Mesenchymal stem cell (in vitro differentiated cells and primary cell): ENCODE measurements around the gene RIMS1.

ENCODE experiments used
- DNase-seq: peaks from one replicate; pipeline ENCODE4 v3.0.0-alpha.2; 2013
- H2AFZ ChIP-seq: one replicate; pipeline ENCODE4 v1.6.1; 2013; ENCODE audit warnings: low read depth, mild to moderate bottlenecking, control low read depth, inconsistent platforms, low read length, moderate library complexity
- H2AK5ac ChIP-seq: 2 replicates; pipeline ENCODE4 v1.6.1; 2013; ENCODE audit warnings: low read length, moderate library complexity, mild to moderate bottlenecking, inconsistent platforms; ENCODE audit not compliant: severe bottlenecking
- H2BK120ac ChIP-seq: one replicate; pipeline ENCODE4 v1.6.1; 2013; ENCODE audit warnings: low read depth, mild to moderate bottlenecking, inconsistent platforms, low read length, moderate library complexity
- H2BK12ac ChIP-seq, 2 experiments: one replicate each; pipeline ENCODE4 v1.6.1; 2013; ENCODE audit warnings: inconsistent platforms in 2 of 2, low read length in 2 of 2, mild to moderate bottlenecking in 2 of 2, moderate library complexity in 2 of 2, control low read depth in 1 of 2
- H2BK15ac ChIP-seq: one replicate; pipeline ENCODE4 v1.6.1; 2013; ENCODE audit warnings: mild to moderate bottlenecking, low read depth, inconsistent platforms; ENCODE audit not compliant: poor library complexity, severe bottlenecking
- H2BK5ac ChIP-seq: 2 replicates; pipeline ENCODE4 v1.6.1; 2013; ENCODE audit warnings: low read depth, mild to moderate bottlenecking, low read length, control low read depth, inconsistent platforms; ENCODE audit not compliant: poor library complexity, severe bottlenecking
- H3K14ac ChIP-seq, 2 experiments: one replicate each; pipeline ENCODE4 v1.6.1; 2013; ENCODE audit warnings: inconsistent platforms in 2 of 2, low read length in 2 of 2, control low read depth in 1 of 2, mild to moderate bottlenecking in 1 of 2, moderate library complexity in 1 of 2
- H3K18ac ChIP-seq, 2 experiments: one replicate each; pipeline ENCODE4 v1.6.1; 2013; ENCODE audit warnings: inconsistent platforms in 2 of 2, low read length in 2 of 2, control low read depth in 1 of 2, low read depth in 1 of 2, mild to moderate bottlenecking in 1 of 2
- H3K23ac ChIP-seq, 2 experiments: one replicate each; pipeline ENCODE4 v1.6.1; 2013; ENCODE audit warnings: inconsistent platforms in 2 of 2, low read length in 2 of 2, mild to moderate bottlenecking in 2 of 2, moderate library complexity in 2 of 2, control low read depth in 1 of 2
- H3K27ac ChIP-seq: 2 replicates; pipeline ENCODE4 v1.5.1; 2013; ENCODE audit warnings: mild to moderate bottlenecking, moderate library complexity, low read length, control low read depth, inconsistent platforms; ENCODE audit not compliant: poor library complexity, severe bottlenecking
- H3K27me3 ChIP-seq, 2 experiments: 2 replicates each; pipeline versions ENCODE4 v1.6.1 to v1.7.0; 2013; ENCODE audit warnings: low read length in 2 of 2, mild to moderate bottlenecking in 2 of 2, moderate library complexity in 2 of 2, control low read depth in 1 of 2, inconsistent platforms in 1 of 2; ENCODE audit not compliant: control insufficient read depth in 1 of 2, insufficient read depth in 1 of 2
- H3K36me3 ChIP-seq, 2 experiments: 2 replicates each; pipeline versions ENCODE4 v1.6.1 to v1.7.0; 2013; ENCODE audit warnings: low read length in 2 of 2, control low read depth in 1 of 2, inconsistent platforms in 1 of 2, low read depth in 1 of 2, mild to moderate bottlenecking in 1 of 2; ENCODE audit not compliant: insufficient read depth in 2 of 2, control insufficient read depth in 1 of 2
- H3K4ac ChIP-seq, 2 experiments: one replicate each; pipeline ENCODE4 v1.6.1; 2013; ENCODE audit warnings: inconsistent platforms in 2 of 2, low read length in 2 of 2, mild to moderate bottlenecking in 2 of 2, moderate library complexity in 2 of 2, control low read depth in 1 of 2, low read depth in 1 of 2
- H3K4me1 ChIP-seq: 2 replicates; pipeline ENCODE4 v1.6.1; 2013; ENCODE audit warnings: low read depth, low read length, control low read depth; ENCODE audit not compliant: control insufficient read depth, insufficient read depth
- H3K4me2 ChIP-seq: 2 replicates; pipeline ENCODE4 v1.6.1; 2013; ENCODE audit warnings: low read length, mild to moderate bottlenecking, inconsistent platforms; ENCODE audit not compliant: poor library complexity, severe bottlenecking
- H3K4me3 ChIP-seq, 2 experiments: 2 replicates each; pipeline versions ENCODE4 v1.5.1 to v1.7.0; 2013; ENCODE audit warnings: low read length in 2 of 2, mild to moderate bottlenecking in 2 of 2, control low read depth in 1 of 2, low read depth in 1 of 2; ENCODE audit not compliant: insufficient read depth in 1 of 2
- H3K79me1 ChIP-seq: replicated peaks from 2 replicates; pipeline ENCODE4 v1.6.1; 2013; ENCODE audit warnings: mild to moderate bottlenecking, control low read depth, low read length, inconsistent platforms; ENCODE audit not compliant: poor library complexity, severe bottlenecking
- H3K9ac ChIP-seq: 2 replicates; pipeline ENCODE4 v1.7.0; 2013; ENCODE audit warnings: mild to moderate bottlenecking, low read length, moderate library complexity
- H3K9me3 ChIP-seq: 2 replicates; pipeline ENCODE4 v1.7.0; 2013; ENCODE audit warnings: mild to moderate bottlenecking, low read length; ENCODE audit not compliant: control insufficient read depth
- H4K8ac ChIP-seq: one replicate; pipeline ENCODE4 v1.6.1; 2013; ENCODE audit warnings: inconsistent platforms, mild to moderate bottlenecking, low read length, moderate library complexity
- H4K91ac ChIP-seq: one replicate; pipeline ENCODE4 v1.6.1; 2013; ENCODE audit warnings: mild to moderate bottlenecking, low read length, inconsistent platforms
- WGBS: methylation state at CpG from one replicate; pipeline ENCODE4 v1.1.7; 2013; ENCODE audit warnings: mixed read lengths; 5-methylcytosine and 5-hydroxymethylcytosine counted together

Gene RIMS1

DNA sequence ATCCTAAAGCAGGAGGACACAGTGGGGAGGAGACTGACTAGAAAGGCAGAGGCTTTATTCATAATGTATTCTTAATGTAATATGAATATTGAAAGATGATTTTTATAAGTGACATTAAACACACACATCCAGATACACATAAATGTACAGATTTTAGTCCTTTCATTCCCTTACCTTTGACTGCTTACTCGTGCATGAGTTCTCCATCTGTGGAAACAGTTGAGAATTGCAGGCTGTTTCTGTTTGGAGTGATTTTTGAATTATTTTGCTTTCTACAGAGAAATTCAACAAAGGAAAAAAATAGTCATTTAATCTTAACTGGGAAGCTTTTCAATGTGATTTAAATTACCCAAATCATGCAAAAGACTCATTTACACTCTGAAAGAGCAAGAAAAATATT is 136.5 kb downstream of the RIMS1 start:
- no peaks in the 10 kb centered on the region for H3K27me3 ChIP-seq
- no peak overlapping the region for H3K4me2 ChIP-seq
- no peaks in the 10 kb centered on the region for H3K4me1 ChIP-seq
- H3K9me3 ChIP-seq, result peaks cover 2% of the 10 kb centered on the region
- H3K79me1 ChIP-seq, result no peaks in the 10 kb centered on the region
- H2BK120ac ChIP-seq, result no peak overlapping the region
- no peak overlapping the region for H3K4ac ChIP-seq
- H3K4me3 ChIP-seq, result no peak overlapping the region
- no peak overlapping the region for H3K27ac ChIP-seq
- H3K14ac ChIP-seq, result no peak overlapping the region
- H3K9ac ChIP-seq, result no peak overlapping the region
- H3K23ac ChIP-seq, result no peak overlapping the region
- no peak overlapping the region for H4K91ac ChIP-seq
- no peak for DNase-seq
- no CpG with 5 or more reads among the region's 1 CpG for WGBS
- H2AFZ ChIP-seq, result no peak overlapping the region
- no peak overlapping the region for H2BK15ac ChIP-seq
- H4K8ac ChIP-seq, result no peak overlapping the region
- no peak overlapping the region for H2AK5ac ChIP-seq
- no peak overlapping the region for H2BK12ac ChIP-seq
- no peaks in the 10 kb centered on the region for H3K36me3 ChIP-seq
- H3K18ac ChIP-seq, result no peak overlapping the region
- H2BK5ac ChIP-seq, result no peak overlapping the region

DNA sequence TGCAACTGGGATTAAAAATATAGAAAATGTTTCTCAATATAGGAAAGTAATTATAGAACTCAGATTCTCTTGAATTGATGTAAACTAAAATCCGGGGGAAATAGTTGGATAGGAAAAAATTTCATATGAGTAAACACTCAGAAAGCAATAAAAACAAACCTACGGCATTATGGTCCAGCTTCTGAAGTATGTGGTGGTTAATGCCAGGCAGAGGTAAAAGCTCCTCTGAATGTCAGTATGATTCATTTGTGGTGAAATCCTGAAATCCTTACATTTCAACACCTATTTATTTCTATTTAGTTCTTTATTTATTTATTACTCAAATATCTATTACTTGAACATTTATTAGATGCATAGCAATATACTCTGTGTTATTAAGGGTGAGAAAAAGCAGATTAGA is 145.1 kb downstream of the RIMS1 start:
- Histone ChIP-seq H3K27ac (no peak overlapping the region), H3K14ac (no peak overlapping the region), H4K91ac (no peak overlapping the region), H2BK120ac (no peak overlapping the region), H2BK15ac (no peak overlapping the region), H3K4me1 (peaks cover 2% of the 10 kb centered on the region), H3K27me3 (no peaks in the 10 kb centered on the region), H2AFZ (no peak overlapping the region), H3K18ac (no peak overlapping the region), H4K8ac (no peak overlapping the region), H3K9me3 (no peaks in the 10 kb centered on the region), H3K23ac (no peak overlapping the region), H3K9ac (no peak overlapping the region), H2AK5ac (no peak overlapping the region), H2BK5ac (no peak overlapping the region), H3K36me3 (no peaks in the 10 kb centered on the region), H3K4ac (no peak overlapping the region), H3K4me2 (no peak overlapping the region), H3K4me3 (no peak overlapping the region), H3K79me1 (no peaks in the 10 kb centered on the region), H2BK12ac (no peak overlapping the region)
- WGBS, result no CpG with 5 or more reads among the region's 2 CpGs
- no peak for DNase-seq

DNA sequence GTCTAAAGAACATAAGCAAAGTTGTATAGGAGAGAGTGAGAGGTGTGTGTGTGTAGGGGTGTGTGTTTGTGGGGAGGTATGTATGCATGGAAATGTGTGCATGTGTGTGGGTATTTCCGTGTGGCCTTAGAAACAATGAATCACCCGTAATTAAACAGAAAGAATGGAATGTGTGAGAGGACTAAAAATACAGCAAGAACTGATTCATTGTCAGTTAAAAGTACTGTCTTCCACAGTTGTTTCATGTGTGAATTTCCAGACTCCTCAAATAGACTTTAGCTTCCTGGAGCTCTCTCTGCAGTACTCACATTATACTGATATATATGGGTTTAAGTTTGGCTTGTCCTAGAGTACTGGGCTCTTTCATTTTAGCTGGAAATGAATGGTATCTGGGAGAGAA is 145.7 kb downstream of the RIMS1 start:
- H2BK15ac ChIP-seq, result no peak overlapping the region
- H4K91ac ChIP-seq, result no peak overlapping the region
- H3K4ac ChIP-seq, result no peak overlapping the region
- H3K36me3 ChIP-seq, result no peaks in the 10 kb centered on the region
- peak; percentile 32 for DNase-seq
- no peak overlapping the region for H2BK12ac ChIP-seq
- no peak overlapping the region for H2AK5ac ChIP-seq
- H2AFZ ChIP-seq, result no peak overlapping the region
- H3K4me1 ChIP-seq, result peaks cover 2% of the 10 kb centered on the region
- H3K27ac ChIP-seq, result peak overlapping the region; percentile 66
- H4K8ac ChIP-seq, result no peak overlapping the region
- no peaks in the 10 kb centered on the region for H3K27me3 ChIP-seq
- H3K9me3 ChIP-seq, result no peaks in the 10 kb centered on the region
- WGBS, result no CpG with 5 or more reads among the region's 2 CpGs
- H3K18ac ChIP-seq, result no peak overlapping the region
- H3K4me2 ChIP-seq, result no peak overlapping the region
- no peak overlapping the region for H3K4me3 ChIP-seq
- no peak overlapping the region for H2BK120ac ChIP-seq
- no peaks in the 10 kb centered on the region for H3K79me1 ChIP-seq
- H3K14ac ChIP-seq, result no peak overlapping the region
- H2BK5ac ChIP-seq, result no peak overlapping the region
- no peak overlapping the region for H3K23ac ChIP-seq
- no peak overlapping the region for H3K9ac ChIP-seq

DNA sequence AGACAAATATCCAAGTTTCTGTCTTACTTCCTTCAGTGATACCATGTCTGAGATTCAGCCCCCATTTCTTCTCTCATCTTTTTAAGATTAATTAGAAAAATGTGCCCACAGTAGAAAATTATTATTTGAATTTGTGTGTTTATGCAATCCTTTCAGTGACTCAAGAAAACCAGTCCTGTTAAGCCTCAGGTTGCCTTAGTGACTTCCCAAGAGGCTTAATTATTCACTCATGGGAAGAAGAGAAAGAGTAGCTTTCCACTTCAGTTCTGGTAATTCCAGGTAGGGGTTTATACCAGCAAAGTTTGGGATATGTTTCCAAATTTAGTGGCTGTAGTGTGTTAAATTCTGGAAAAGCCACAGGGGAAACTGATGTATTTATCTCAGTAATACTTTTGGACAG is 149.1 kb downstream of the RIMS1 start:
- Histone ChIP-seq H2AK5ac (no peak overlapping the region), H2BK120ac (no peak overlapping the region), H3K4me2 (no peak overlapping the region), H3K27ac (no peak overlapping the region), H2BK12ac (no peak overlapping the region), H4K91ac (no peak overlapping the region), H2BK15ac (no peak overlapping the region), H3K14ac (no peak overlapping the region), H3K9me3 (no peaks in the 10 kb centered on the region), H3K18ac (no peak overlapping the region), H3K36me3 (no peaks in the 10 kb centered on the region), H3K9ac (no peak overlapping the region), H3K4ac (no peak overlapping the region), H3K27me3 (no peaks in the 10 kb centered on the region), H2BK5ac (no peak overlapping the region), H3K23ac (no peak overlapping the region), H4K8ac (no peak overlapping the region), H3K4me3 (no peak overlapping the region), H3K79me1 (no peaks in the 10 kb centered on the region), H2AFZ (no peak overlapping the region), H3K4me1 (peaks cover 2% of the 10 kb centered on the region)
- DNase-seq, result no peak
